HUES64 (cell line): ENCODE results near the gene CACNA1C.

Experiments
- H3K27ac ChIP-seq: 2 replicates; pipeline ENCODE4 v1.7.0; 2013; ENCODE audit warnings: low read depth, low read length, inconsistent platforms
- H3K27me3 ChIP-seq: 2 replicates; pipeline ENCODE4 v1.6.1; 2013; ENCODE audit warnings: mild to moderate bottlenecking, low read length; ENCODE audit not compliant: insufficient read depth
- H3K36me3 ChIP-seq: 2 replicates; pipeline ENCODE4 v1.6.1; 2013; ENCODE audit warnings: mild to moderate bottlenecking, low read length; ENCODE audit not compliant: insufficient read depth
- H3K4me1 ChIP-seq: 2 replicates; pipeline ENCODE4 v1.6.1; 2013; ENCODE audit warnings: mild to moderate bottlenecking, low read length, moderate library complexity; ENCODE audit not compliant: insufficient read depth
- H3K4me3 ChIP-seq: 2 replicates; pipeline ENCODE4 v1.5.1; 2013; ENCODE audit warnings: mild to moderate bottlenecking, low read length, moderate library complexity
- H3K9ac ChIP-seq: 2 replicates; pipeline ENCODE4 v1.6.1; 2013; ENCODE audit warnings: mild to moderate bottlenecking, low read depth, low read length
- H3K9me3 ChIP-seq: 2 replicates; pipeline ENCODE4 v1.6.1; 2013; ENCODE audit warnings: low read depth, low read length; ENCODE audit not compliant: insufficient read depth
- WGBS: fragments of 150-250, 120-280 bp; methylation state at CpG from one replicate; pipeline ENCODE4 v1.1.7; 2013; ENCODE audit warnings: missing lambda C conversion rate; 5-methylcytosine and 5-hydroxymethylcytosine counted together

CACNA1C gene

GRCh38 chr12:2413999-2414792 is 361.4 kb downstream of the CACNA1C start:
- Histone ChIP-seq H3K4me1 (peaks cover 24% of the 10 kb centered on the region; the same call in 1 of the 2 replicates), H3K36me3 (no peaks in the 10 kb centered on the region), H3K9ac (no peak overlapping the region), H3K4me3 (no peak overlapping the region), H3K27me3 (no peaks in the 10 kb centered on the region), H3K9me3 (no peaks in the 10 kb centered on the region), H3K27ac (no peak overlapping the region)
- 86% methylated on average over 13 of the region's 13 CpGs for WGBS

GRCh38 chr12:2414810-2415567 is 362.2 kb downstream of the CACNA1C start:
- H3K9me3 ChIP-seq: no peaks in the 10 kb centered on the region
- WGBS: 95% methylated on average over 19 of the region's 19 CpGs
- H3K9ac ChIP-seq: no peak overlapping the region
- H3K4me3 ChIP-seq: no peak overlapping the region
- peaks cover 24% of the 10 kb centered on the region; the same call in 1 of the 2 replicates for H3K4me1 ChIP-seq
- no peaks in the 10 kb centered on the region for H3K36me3 ChIP-seq
- no peak overlapping the region for H3K27ac ChIP-seq
- H3K27me3 ChIP-seq: no peaks in the 10 kb centered on the region

- Histone ChIP-seq H3K4me1 (peaks cover 24% of the 10 kb centered on the region; the same call in 1 of the 2 replicates), H3K9me3 (no peaks in the 10 kb centered on the region), H3K36me3 (no peaks in the 10 kb centered on the region), H3K4me3 (no peak overlapping the region), H3K27ac (no peak overlapping the region), H3K27me3 (no peaks in the 10 kb centered on the region), H3K9ac (no peak overlapping the region)
- WGBS: 89% methylated on average over 10 of the region's 10 CpGs
These were observed 362.8 kb downstream of the CACNA1C start for GRCh38 chr12:2415568-2415944.

- H3K4me3 ChIP-seq: no peak overlapping the region
- peaks cover 23% of the 10 kb centered on the region; the same call in 1 of the 2 replicates for H3K4me1 ChIP-seq
- H3K9ac ChIP-seq: no peak overlapping the region
- H3K36me3 ChIP-seq: no peaks in the 10 kb centered on the region
- H3K9me3 ChIP-seq: no peaks in the 10 kb centered on the region
- H3K27me3 ChIP-seq: no peaks in the 10 kb centered on the region
- no peak overlapping the region for H3K27ac ChIP-seq
- WGBS: 92% methylated on average over 8 of the region's 8 CpGs
These were observed 363.4 kb downstream of the CACNA1C start for GRCh38 chr12:2416158-2416557.

- no peak overlapping the region for H3K27ac ChIP-seq
- H3K4me1 ChIP-seq: peaks cover 11% of the 10 kb centered on the region; the same call in 1 of the 2 replicates
- WGBS: 82% methylated on average over 9 of the region's 10 CpGs
- H3K4me3 ChIP-seq: no peak overlapping the region
- no peaks in the 10 kb centered on the region for H3K27me3 ChIP-seq
- H3K36me3 ChIP-seq: no peaks in the 10 kb centered on the region
- no peak overlapping the region for H3K9ac ChIP-seq
- H3K9me3 ChIP-seq: no peaks in the 10 kb centered on the region
These were observed 364.8 kb downstream of the CACNA1C start for GRCh38 chr12:2417481-2418160.

GRCh38 chr12:2418579-2418978 is 365.8 kb downstream of the CACNA1C start:
- Histone ChIP-seq H3K9me3 (no peaks in the 10 kb centered on the region), H3K4me3 (no peak overlapping the region), H3K36me3 (no peaks in the 10 kb centered on the region), H3K4me1 (peaks cover 11% of the 10 kb centered on the region; the same call in 1 of the 2 replicates), H3K27ac (no peak overlapping the region), H3K9ac (no peak overlapping the region), H3K27me3 (no peaks in the 10 kb centered on the region)
- WGBS: 85% methylated on average over 2 of the region's 2 CpGs

- H3K27me3 ChIP-seq: no peaks in the 10 kb centered on the region
- peaks cover 11% of the 10 kb centered on the region; the same call in 1 of the 2 replicates for H3K4me1 ChIP-seq
- H3K4me3 ChIP-seq: no peak overlapping the region
- peaks cover 6% of the 10 kb centered on the region; the same call in 1 of the 2 replicates for H3K9me3 ChIP-seq
- no peaks in the 10 kb centered on the region for H3K36me3 ChIP-seq
- no peak overlapping the region for H3K27ac ChIP-seq
- WGBS: 77% methylated on average over 8 of the region's 8 CpGs
- H3K9ac ChIP-seq: no peak overlapping the region
These were observed 369.8 kb downstream of the CACNA1C start for GRCh38 chr12:2422591-2422990.

GRCh38 chr12:2429032-2429431 is 376.2 kb downstream of the CACNA1C start:
- Histone ChIP-seq H3K27ac (no peak overlapping the region), H3K9me3 (peaks cover 6% of the 10 kb centered on the region; the same call in 1 of the 2 replicates), H3K27me3 (no peaks in the 10 kb centered on the region), H3K9ac (no peak overlapping the region), H3K4me3 (no peak overlapping the region), H3K36me3 (no peaks in the 10 kb centered on the region), H3K4me1 (0 out of 2 replicates have a peak, but pooled peaks cover 8% of the 10 kb centered on the region)
- WGBS: 94% methylated on average over 4 of the region's 4 CpGs

- WGBS: 94% methylated on average over 1 of the region's 1 CpG
- H3K4me1 ChIP-seq: no peaks in the 10 kb centered on the region
- no peaks in the 10 kb centered on the region for H3K9me3 ChIP-seq
- no peak overlapping the region for H3K27ac ChIP-seq
- H3K36me3 ChIP-seq: no peaks in the 10 kb centered on the region
- H3K27me3 ChIP-seq: no peaks in the 10 kb centered on the region
- H3K4me3 ChIP-seq: no peak overlapping the region
- no peak overlapping the region for H3K9ac ChIP-seq
These were observed 379.0 kb downstream of the CACNA1C start for GRCh38 chr12:2431810-2432209.

- Histone ChIP-seq H3K36me3 (no peaks in the 10 kb centered on the region), H3K9ac (no peak overlapping the region), H3K9me3 (no peaks in the 10 kb centered on the region), H3K27ac (no peak overlapping the region), H3K4me1 (no peaks in the 10 kb centered on the region), H3K4me3 (no peak overlapping the region), H3K27me3 (no peaks in the 10 kb centered on the region)
- 93% methylated on average over 5 of the region's 5 CpGs for WGBS
These were observed 380.1 kb downstream of the CACNA1C start for GRCh38 chr12:2432856-2433255.

GRCh38 chr12:2435511-2435910 is 382.7 kb downstream of the CACNA1C start:
- 85% methylated on average over 11 of the region's 11 CpGs for WGBS
- H3K9ac ChIP-seq: no peak overlapping the region
- H3K36me3 ChIP-seq: no peaks in the 10 kb centered on the region
- no peak overlapping the region for H3K27ac ChIP-seq
- no peaks in the 10 kb centered on the region for H3K9me3 ChIP-seq
- H3K4me1 ChIP-seq: no peaks in the 10 kb centered on the region
- H3K4me3 ChIP-seq: no peak overlapping the region
- no peaks in the 10 kb centered on the region for H3K27me3 ChIP-seq
